GM15510 (cell line): ENCODE measurements around the gene INPP4B.

Experiments used
- POLR2A ChIP-seq: IDR thresholded peaks from 3 replicates; pipeline ENCODE4 v1.6.1; 2011; ENCODE audit warnings: borderline replicate concordance; ENCODE audit not compliant: insufficient read length; ENCODE audit errors: extremely low read depth

The INPP4B gene

DNA sequence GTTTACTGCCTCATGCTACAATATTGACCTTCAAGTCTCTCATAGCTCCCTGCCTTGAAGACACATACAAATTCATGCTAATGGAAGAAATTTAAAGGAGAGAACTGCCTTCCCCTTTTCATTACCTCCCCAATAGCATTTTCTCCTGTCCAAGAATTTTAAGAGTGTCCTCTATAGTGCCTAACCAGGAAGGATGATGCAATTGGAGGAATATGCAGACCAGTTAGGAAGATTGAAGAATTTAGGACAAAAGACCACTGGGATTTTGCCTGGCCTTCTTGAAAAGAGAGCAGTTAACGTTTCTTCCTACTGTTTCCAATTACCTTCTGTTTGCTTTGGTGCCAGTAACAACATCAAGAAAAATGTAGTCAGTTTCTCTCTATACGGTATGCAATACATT, 443.9 kb downstream of the INPP4B start:
- no peak for TF ChIP-seq POLR2A

GRCh38 chr4:142396279-142396678, 449.8 kb downstream of the INPP4B start:
- TF ChIP-seq POLR2A: no peak

DNA sequence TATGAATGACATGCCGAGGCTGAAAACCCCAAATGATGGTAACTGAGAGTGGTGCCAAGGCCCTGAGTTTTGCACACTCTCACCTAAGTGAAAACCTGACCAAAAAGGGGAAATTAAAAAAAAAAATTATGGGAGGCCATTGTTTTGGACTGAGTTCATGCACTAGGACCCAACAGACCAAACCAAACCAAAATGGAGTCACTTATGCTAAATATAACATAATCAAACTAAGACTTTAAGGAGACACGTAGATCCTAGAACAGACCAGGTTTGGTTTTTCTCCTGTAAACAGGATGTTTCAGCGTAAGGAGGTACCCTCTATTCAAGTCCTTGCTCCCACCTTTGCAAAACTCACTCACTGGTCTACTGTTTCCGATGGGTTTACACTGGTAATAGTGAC, 453.0 kb downstream of the INPP4B start:
- no peak for TF ChIP-seq POLR2A

DNA sequence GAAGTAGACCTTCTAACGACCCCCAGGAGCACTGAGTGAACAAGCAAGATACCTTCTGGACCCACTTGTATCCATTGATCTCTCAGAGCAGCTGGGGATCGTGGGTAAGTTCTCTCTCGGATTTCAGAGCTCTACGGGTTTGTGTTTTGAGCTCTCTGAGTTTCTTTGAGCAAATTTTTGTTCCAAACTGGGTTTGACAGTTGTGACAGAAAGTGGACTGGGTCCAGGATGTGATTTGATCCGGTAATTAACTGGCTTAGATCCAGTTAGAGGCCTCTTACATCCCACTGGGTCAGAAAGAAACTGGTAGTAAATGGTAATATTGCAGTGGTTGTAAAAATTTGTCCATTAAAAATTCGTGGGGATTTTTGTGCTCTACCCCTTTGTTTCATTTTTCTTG, 459.2 kb downstream of the INPP4B start:
- TF ChIP-seq POLR2A: no peak

GRCh38 chr4:142386449-142386848, 459.7 kb downstream of the INPP4B start:
- no peak for TF ChIP-seq POLR2A

- TF ChIP-seq POLR2A: no peak
These were observed 462.2 kb downstream of the INPP4B start for GRCh38 chr4:142383800-142384470.

DNA sequence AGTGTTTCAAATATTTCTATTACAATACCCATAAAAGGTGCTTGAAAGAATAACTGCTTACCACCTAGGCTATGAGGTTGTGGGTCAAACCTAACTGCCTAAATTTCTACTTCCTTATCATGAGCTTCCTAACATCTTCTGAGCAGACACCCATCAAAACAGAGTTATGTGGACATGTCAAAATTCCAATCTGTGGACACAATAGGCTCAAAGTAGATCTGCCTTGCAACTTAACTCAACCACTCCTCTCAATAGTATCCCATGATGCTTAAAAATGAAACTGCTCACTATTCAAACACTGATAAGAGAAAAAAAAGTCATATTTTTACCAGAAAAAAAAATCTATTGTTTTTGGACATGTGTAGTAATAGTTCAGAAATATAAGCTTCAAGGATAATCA, 462.7 kb downstream of the INPP4B start:
- TF ChIP-seq POLR2A: no peak

DNA sequence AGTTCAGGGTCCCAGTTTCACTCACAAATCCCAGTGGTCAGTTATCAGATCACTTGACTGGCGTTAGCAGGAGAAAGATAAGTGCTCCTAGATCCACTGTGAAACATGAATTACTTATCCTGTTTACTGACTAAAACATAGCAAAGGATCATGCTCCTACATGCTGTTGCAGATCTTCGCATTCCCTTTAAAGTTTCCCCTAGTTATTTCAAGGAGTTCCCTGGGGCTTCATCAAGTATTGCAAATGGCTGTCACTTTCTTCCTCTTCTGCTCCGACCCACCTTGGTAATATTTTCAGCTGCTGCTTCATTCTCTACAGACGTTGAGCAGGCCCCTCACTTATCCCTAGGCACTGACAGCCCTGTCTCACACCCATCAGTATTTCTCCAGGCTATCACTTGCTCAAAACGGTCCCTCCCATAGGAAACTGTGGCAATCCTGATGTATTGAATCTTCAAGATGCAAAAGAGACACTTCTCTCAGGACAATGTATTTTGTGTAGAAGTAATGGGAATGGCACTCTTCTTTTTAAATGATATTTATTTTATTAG, 466.0 kb downstream of the INPP4B start:
- TF ChIP-seq POLR2A: no peak

GRCh38 chr4:142379277-142380051, 466.6 kb downstream of the INPP4B start:
- no peak for TF ChIP-seq POLR2A

GRCh38 chr4:142378179-142378578, 467.9 kb downstream of the INPP4B start:
- no peak for TF ChIP-seq POLR2A

DNA sequence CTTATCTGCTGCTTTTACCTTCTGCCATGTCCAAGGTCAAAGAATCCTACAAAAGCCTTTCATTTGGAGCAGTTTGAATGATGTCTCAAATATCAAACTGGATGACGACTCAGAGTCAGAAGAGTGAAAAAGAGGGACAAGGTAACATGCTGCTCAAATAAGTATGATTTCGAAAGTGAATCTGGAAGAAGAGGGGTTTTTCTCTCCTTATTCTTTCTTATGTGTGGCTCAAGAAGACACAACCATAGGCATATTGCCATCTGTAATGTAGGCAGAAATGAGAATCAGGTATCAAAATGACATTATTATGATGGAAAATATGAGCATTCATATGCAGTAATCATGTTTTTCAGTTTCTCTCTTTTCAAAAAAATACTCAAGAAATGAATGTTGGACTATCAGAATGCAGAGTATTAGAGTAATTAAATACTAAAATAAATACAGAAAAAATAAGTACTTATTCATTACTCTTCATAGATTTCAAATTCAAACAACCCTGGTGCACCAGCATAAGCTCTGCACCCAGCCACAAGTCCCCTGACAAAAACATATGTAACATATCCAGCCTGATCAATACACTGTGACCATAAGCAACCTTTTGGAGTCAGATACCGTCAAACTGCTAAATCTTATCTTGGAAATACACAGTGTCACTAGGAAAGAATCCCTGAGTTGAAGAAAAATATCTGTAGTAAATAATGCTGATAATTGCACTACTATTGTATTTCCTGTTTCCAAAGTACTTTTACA, 468.6 kb downstream of the INPP4B start:
- TF ChIP-seq POLR2A: no peak

GRCh38 chr4:142376204-142376603, 469.9 kb downstream of the INPP4B start:
- TF ChIP-seq POLR2A: no peak

GRCh38 chr4:142373610-142374009, 472.5 kb downstream of the INPP4B start:
- TF ChIP-seq POLR2A: no peak

- no peak for TF ChIP-seq POLR2A
These were observed 473.4 kb downstream of the INPP4B start for GRCh38 chr4:142372530-142373260.
